ENCODE measurements around the gene GREB1.

- TF ChIP-seq, protein P1, sequence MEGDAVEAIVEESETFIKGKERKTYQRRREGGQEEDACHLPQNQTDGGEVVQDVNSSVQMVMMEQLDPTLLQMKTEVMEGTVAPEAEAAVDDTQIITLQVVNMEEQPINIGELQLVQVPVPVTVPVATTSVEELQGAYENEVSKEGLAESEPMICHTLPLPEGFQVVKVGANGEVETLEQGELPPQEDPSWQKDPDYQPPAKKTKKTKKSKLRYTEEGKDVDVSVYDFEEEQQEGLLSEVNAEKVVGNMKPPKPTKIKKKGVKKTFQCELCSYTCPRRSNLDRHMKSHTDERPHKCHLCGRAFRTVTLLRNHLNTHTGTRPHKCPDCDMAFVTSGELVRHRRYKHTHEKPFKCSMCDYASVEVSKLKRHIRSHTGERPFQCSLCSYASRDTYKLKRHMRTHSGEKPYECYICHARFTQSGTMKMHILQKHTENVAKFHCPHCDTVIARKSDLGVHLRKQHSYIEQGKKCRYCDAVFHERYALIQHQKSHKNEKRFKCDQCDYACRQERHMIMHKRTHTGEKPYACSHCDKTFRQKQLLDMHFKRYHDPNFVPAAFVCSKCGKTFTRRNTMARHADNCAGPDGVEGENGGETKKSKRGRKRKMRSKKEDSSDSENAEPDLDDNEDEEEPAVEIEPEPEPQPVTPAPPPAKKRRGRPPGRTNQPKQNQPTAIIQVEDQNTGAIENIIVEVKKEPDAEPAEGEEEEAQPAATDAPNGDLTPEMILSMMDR (IDR thresholded peaks at IDR 0.05), result no peak
- TF ChIP-seq POLR2AphosphoS5 (IDR thresholded peaks at IDR 0.05), result no peak
Observed at GRCh38 chr2:11556101-11556806, 22.4 kb downstream of the GREB1 start.
